Heart left ventricle (tissue), 13 donors: ENCODE data around the gene CLK3.

Experiments used
- CTCF ChIP-seq, 12 donors: fragments of 200-600 bp; sonication (generic) in 4 of 12; IDR thresholded peaks; one replicate each; pipeline versions ENCODE4 v1.5.0 to v1.8.0; 2018 to 2022; ENCODE audit warnings: antibody characterized with exemption in 12 of 12, mild to moderate bottlenecking in 5 of 12
- POLR2A ChIP-seq, 2 donors: fragments of 450-650 bp; IDR thresholded peaks; one replicate each; pipeline ENCODE4 v1.6.1; 2017; ENCODE audit warnings: antibody characterized with exemption in 2 of 2, mild to moderate bottlenecking in 2 of 2, moderate library complexity in 2 of 2
- donor health status: ischemic (EF 13 %, LVEDD 7.1; RV severe dilation, severe dysfunction).
- donor health status: DM: no; HTN: yes; CAD: no.
- donor health status: DM: no; HTN: no; CAD: no.
- donor health status: ischemic (EF 25% LVEDD 6.9; RV normal size, moderate dysfunction).
- donor health status: ischemic (EF 25% LVEDD 5.7; RV mildly dilated, moderate dysfunction).
- donor health status: ischemic (EF 35%, LVEDD 5.7; RV mildly dilated, moderate dysfunction).
- donor health status: nonischemic (EF 11% LVEDD 7.7; RV severe dilation, severe dysfunction).
- donor health status: DM: yes; HTN: yes; CAD: no.
- donor health status: PGD.
- donor health status: ischemic (EF 29% LVEDD 5.4; RV normal size, mild dysfunction).
- donor health status: nonischemic (EF 23%, LVEDD 6.1; RV moderate dilation, normal function).

- TF ChIP-seq CTCF (IDR thresholded peaks at IDR 0.05) (no peak), POLR2A (IDR thresholded peaks at IDR 0.05) (no peak)
Observed at GRCh38 chr15:74657846-74658245, 42.2 kb downstream of the CLK3 start.
